Testis (tissue), 2 donors: ENCODE results near the gene MED13.

Experiments
- CTCF ChIP-seq, 3 experiments: fragments of 450-650 bp in 2 of 3; fragments of 200-600 bp in 1 of 3; sonication (generic) in 1 of 3; IDR thresholded peaks; one replicate each; pipeline ENCODE4 v1.5.1; 2016 to 2019; ENCODE audit warnings: antibody characterized with exemption in 3 of 3, mild to moderate bottlenecking in 2 of 3, moderate library complexity in 1 of 3
- POLR2A ChIP-seq: fragments of 450-650 bp; IDR thresholded peaks from one replicate; pipeline ENCODE4 v1.6.1; 2017; ENCODE audit warnings: antibody characterized with exemption, mild to moderate bottlenecking, moderate library complexity

- TF ChIP-seq CTCF (IDR thresholded peaks at IDR 0.05) (no peak), POLR2A (no peak)
Observed at GRCh38 chr17:62111562-62112171, 46.6 kb upstream of the MED13 start.
